Left renal pelvis (tissue), 4 donors: ENCODE results near the gene ZSCAN5A. TPM values are rescaled to one million over a fixed set of nuclear protein-coding genes. Genes with fewer than 3 reads are reported as not detected.
"Not testable (repeated sequence)": the region's sequence is repeated elsewhere in the genome, so short reads cannot be mapped to it uniquely, and the experiment has no call there.

Experiments used
- DNase-seq, 4 donors: peaks; one replicate each; pipeline ENCODE4 v3.0.0-alpha.2; 2013; ENCODE audit warnings: low read depth in 4 of 4, low spot score in 3 of 4
- polyA plus RNA-seq, 4 donors: library from polyadenylated mRNA; unstranded; fragments of 120-200 nt; gene quantifications; one replicate each; pipeline ENCODE4 v1.2.1, GENCODE V29; 2013; ENCODE audit not compliant: insufficient read length in 4 of 4

The ZSCAN5A gene
- polyA plus RNA-seq, 4 donors: 12.3 to 16.7 (median 13.5) TPM

GRCh38 chr19:56273563-56274117, 41.0 kb downstream of the ZSCAN5A start:
- DNase-seq: no peak

DNA sequence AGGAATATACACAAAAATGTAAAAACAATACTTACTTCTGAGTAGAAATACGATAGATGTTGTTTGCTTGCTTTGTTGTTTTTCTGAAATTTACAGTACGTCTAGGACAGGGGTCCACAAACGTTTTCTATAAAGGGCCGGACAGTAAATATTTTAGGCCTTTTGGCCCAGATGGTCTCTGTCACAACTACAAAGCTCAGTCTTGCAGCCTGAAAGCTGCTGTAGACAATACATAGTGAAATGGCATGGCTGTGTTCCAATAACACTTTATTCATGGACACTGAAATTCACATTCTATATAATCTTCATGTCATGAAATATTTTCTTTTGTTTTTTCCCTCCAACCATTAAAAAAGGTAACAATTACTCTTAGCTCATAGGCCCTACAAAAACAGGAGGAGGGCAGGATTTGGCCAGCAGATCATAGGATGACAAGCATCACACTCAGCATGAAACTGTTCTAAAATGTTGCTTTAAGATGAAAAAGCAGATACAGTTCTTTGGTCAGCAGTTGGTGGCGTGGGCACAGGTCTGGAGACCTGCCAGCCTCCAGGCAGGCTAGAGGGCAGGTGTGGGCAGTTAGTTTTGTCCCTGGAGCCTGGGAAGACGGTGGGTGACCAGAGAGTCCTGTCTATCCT, 42.4 kb downstream of the ZSCAN5A start, which contains the start of gene EDDM13:
TSS of gene EDDM13 (plus strand) at position 588 of the 638 bp plus-strand sequence. CDS start 87 bp downstream, outside the sequence.
- DNase-seq: no peak

GRCh38 chr19:56271151-56271550, 43.5 kb downstream of the ZSCAN5A start:
- DNase-seq: no peak

DNA sequence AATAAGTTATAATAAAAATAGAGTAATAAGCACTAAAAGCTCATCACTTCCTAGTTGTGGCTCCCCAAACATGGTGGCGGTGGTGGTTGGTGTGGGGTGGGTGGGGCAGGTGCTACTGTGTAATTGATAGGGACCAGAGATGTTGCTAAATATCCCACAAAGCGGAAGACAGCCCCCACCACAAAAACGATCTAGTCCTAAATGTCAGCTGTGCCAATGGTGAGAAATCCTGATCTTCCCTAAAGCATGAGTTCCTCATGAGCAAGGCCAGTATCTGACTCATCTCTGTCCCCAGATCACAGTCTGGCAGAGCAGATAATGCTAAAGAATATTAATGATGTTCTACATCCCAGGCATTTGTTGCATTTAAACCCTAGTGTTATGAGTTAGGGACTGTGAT, 44.0 kb downstream of the ZSCAN5A start:
- DNase-seq: no peak

- no peak for DNase-seq
These were observed 45.3 kb downstream of the ZSCAN5A start for GRCh38 chr19:56269348-56269747.

- no peak for DNase-seq
These were observed 48.6 kb downstream of the ZSCAN5A start for GRCh38 chr19:56266051-56266450.

GRCh38 chr19:56263319-56263718, 51.3 kb downstream of the ZSCAN5A start:
- DNase-seq: no peak

- DNase-seq: not testable (repeated sequence)
These were observed 52.7 kb downstream of the ZSCAN5A start for GRCh38 chr19:56261932-56262331.

DNA sequence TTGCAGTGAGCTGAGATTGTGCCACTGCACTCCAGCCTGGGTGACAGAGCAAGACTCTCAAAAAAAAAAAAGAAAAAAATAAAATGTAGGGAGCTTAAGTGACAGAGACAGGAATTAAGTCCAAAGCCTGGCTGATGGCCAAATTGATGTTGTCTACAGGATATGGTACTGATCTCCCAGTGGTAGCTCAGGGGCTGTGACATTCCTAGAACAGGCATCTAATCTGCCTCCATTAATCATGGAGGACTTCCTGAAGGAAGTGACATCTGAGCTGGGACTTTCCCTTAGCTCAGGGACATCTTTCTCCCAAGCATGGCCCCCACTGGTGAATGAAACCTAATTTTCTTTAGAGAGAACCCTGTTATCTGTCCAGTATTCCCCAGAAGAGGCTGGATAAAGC, 53.5 kb downstream of the ZSCAN5A start:
- DNase-seq: no peak

DNA sequence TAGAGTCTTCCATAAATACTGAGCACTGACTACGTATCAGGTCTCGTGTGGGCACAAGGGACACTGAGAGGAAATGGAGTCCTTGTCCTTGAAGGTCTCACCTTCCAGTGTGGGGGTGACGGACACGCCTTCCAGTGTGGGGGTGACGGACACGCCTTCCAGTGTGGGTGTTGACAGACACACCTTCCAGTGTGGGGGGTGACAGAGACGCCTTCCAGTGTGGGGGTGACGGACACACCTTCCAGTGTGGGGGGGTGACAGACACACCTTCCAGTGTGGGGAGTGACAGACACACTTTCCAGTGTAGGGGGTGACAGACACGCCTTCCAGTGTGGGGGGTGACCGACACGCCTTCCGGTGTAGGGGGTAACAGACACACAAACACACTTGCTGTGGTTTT, 56.4 kb downstream of the ZSCAN5A start:
- no peak for DNase-seq

DNA sequence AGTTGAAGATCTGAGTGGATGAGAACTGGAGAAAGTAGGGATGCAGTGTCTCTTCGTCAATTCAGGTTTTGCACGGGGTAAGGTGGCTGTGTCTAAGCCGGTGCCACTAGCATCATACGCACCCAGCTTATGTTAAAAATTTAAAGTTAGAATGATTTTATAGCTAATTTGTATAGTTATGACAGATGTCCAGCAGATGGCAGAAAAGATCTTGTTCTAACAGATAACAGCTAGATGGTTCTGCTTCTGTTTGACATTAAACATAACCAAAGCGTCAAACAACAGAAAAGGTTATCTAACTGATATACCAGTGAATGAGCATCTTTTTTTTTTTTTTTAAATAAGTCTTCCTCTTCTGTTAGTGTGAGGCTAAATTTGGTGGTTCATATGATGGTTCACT, 60.9 kb downstream of the ZSCAN5A start:
- DNase-seq: peak in 3 of 4 donors; percentile 26 to 40 (median 29)

DNA sequence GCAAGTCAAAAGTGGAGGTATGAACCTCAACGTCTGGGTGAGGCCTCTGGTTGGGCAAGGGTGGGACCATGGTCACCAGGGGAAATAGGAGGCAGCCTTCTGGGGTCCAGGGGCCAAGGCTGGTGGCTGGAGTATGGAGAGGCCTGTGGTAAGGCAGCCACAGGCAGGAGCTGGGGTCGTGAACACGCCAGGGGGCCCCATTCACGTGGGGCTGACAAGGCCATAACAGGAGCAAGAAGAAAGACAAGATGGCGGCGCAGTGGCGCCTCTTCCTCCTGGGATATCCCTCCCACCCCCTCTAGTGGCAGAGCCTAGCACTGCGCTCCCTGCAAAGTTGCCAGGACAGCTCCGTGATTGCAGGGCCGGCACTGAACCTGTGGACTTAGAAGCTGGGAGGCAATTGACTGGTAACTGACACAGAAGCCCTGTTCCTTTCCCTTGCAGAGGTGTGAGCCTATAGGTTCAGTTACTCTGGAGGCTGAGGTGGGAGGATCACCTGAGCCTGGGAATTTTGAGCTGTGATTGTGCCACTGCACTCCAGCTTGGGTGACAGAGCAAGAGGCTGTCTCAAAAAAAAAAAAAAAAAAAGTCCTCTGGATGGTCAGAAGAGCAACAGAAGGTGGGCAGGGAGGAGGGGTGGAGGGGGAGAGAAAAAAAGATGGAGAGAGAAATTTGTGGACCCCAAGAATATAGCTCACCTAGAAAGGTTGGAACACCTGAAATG, 61.8 kb downstream of the ZSCAN5A start:
- peak; percentile 33 to 60 (median 42) for DNase-seq

DNA sequence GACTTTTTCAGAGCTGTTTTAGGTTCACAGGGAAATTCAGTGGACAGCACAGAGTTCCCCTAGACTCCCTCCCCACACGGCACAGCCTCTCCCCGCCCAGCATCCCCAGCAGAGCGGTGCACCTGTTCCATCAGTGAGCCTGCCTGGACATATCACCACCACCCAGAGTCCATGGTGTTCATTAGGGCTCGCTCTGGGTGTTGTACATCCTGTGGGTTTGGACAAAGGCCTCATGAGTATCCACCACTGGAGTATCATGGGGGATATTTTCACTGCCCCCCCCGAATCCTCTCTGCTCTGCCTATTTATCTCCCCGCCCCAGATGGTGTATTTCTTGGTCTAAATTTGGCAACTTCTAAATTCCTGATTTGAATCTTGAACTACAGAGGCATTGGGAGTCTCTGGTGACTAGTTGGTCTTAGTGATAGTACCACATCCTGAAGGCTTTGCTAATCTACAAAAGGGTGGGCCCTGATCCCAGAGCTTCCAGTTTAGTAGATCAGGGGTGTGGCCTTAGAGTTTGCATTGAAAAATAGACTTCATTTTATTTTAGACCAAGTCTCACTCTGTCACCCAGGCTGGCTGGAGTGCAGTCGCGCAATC, 65.8 kb downstream of the ZSCAN5A start:
- DNase-seq: not testable (repeated sequence)

DNA sequence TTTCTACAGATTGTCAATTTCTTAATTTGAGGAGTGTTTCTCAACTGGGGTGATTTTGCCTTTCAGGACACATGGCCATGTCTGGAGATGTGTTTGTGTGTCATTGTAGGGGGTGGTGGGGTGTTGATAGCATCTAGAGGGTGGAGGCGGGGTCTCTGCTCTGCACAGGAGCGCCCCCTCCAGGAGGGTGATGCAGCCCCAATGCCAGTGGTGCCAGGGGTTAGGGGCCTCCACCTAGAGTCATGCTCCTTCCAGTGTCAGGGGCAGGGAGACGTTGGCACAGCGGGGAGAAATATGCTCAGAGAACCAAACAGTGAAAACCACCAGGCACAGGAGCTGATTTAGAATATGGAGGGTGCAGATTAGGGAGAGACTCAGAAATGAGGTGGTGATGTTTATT, 68.9 kb downstream of the ZSCAN5A start:
- not testable (repeated sequence) for DNase-seq

DNA sequence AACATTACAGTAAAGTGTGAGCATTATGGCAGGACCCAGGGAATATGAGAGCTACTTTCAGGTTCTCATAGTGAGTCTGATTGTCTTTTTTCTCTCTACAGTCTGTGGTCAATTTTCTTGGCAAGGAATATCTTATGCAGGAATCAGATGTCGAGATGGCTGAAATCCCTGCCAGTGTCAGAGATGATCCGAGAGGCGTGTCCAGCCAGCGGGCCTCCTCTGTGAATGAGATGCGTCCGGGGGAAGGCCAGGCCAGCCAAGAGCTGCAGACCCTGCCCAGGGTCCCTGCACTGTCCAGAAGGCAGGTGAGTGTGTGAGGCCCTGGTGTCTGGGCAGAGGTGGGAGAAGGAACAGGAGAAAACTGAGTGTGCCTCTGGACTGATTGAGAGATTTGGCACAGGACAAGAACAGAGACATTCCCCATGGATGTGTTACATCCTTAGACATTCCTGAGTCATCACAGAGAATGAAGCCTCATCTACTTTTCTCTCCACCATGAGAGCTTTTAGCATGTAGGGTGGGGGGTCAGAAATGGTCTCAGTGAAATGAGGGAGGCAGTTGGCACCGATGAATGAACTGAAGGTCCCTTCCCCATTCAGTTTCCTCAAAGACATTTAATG, 69.4 kb downstream of the ZSCAN5A start:
- DNase-seq: no peak

- DNase-seq: no peak
These were observed 91.2 kb downstream of the ZSCAN5A start for GRCh38 chr19:56223481-56223880.

GRCh38 chr19:56222901-56223300, 91.7 kb downstream of the ZSCAN5A start:
- DNase-seq: no peak

DNA sequence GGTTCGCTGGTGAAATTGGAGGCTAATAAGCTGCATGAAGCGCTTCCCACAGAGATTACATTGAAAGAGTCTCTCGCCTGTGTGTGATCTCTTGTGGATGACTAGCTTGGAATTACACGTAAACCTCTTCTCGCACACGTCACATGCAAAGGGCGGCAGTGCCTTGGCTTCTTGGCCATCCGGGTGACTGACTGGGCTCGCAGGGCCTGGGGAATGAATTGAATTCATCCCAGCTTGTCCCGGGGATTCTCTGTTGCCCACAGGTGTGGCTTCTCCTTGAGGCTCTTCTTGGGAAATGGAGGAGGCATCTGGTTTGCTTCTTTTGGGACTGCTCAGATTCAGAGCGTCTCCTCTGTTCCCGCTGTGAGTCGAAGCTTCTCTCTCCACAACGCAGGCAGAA, 92.8 kb downstream of the ZSCAN5A start:
- no peak for DNase-seq

DNA sequence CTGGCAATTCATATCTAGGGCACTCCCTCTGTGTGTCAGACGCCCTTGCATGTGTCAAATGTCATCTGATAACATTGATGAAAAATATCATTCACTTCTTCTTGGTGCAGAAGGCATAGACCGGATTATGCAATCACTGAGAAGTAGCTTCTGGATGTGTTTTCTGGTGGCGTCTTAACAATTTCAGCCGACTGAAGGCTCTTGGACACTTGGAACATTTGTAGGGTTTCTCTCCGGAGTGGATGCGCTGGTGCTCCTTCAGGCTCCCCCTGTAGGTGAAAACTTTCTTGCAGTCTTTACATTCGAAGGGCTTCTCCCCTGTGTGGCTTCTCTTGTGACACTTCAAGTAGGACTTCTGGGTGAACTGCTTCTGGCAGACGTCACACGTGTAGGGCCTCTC, 93.2 kb downstream of the ZSCAN5A start:
- not testable (repeated sequence) for DNase-seq

DNA sequence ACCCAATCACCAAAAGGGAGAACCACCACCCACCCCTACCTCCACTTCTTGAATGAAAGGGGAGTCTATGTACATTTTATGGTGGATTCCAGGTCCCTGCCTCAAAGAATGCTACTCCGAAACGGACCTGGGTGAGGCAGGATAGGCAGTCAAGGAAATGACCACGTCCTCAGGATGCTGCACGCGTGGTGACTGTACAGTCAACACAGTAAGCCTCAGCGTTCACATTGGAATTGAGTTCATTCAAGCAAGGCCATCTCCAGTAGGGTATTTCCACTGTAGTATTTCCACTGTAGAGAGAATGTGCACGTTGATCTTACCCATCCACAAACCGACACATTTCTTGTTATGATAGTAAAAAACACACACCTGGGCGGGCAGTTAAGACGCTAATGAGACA, 95.7 kb downstream of the ZSCAN5A start:
- DNase-seq: no peak
